HG02642 (cell line): ENCODE measurements around the gene CHN2.

ENCODE experiments used
- ATAC-seq: cut with Tn5 transposase; IDR thresholded peaks from one replicate; pipeline ENCODE4 v1.9.1; 2021; ENCODE audit warnings: mild to moderate bottlenecking; ENCODE audit not compliant: unreplicated experiment, poor library complexity

Gene CHN2

DNA sequence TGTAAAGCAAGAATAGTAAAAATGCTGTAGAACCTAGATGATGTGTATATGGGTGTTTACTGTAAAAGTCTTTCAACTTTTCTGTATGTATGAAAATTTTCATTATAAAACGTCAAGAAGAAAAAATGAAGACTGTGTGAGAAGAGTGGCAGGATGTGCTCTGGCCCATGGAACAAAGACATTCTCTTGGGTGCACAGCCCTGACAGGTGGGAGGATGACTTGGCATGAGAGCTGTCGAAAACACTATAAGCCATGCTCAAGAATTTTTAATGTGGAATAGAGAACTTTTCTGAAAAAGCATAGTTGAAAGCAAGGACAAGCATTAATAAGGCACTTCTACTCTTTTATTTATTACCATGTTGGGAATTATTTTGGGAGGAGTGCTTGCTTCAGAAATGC is 185.0 kb downstream of the CHN2 start:
- no peak for ATAC-seq

DNA sequence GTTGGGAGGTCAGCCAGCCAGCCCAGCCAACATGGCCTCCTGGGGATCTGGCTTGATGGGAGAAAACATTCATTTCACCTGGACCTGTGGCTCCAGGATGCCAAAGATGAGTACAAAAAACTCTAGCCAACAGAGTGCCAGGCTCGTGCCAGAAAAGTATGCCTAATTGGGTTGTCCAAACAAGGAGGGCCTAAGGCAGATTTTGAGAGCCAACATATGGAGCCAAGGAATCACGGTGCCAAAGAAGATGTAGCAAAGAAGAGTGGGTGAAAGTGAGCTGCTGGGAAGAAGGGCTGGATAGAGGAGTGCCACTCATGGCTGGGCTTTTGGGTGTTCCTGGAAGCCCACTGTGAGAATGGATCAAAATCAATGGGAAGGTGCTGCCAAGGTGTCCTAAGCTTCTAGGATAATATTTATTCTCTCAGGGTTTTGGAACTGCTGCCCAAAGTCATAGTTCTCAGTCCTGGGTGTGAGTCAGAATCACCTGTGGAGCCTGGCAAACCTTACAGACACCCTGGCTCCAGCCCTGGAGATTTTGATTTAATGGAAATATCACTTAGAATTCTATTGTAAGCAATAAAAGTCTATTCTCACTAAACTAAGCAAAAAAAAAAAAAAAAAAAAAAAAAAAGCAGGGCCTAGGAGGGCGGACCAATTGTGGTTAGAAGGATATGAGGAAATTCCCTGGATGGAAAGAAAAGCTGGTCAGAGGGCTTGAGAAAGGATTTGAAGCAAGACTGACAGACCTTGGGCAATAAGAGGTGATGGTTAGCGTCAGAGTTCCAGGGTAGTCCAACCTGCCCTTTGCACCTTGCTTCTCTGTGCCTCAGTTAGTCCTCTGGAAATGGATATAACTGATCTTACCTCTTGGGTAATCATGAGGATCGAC is 186.9 kb downstream of the CHN2 start:
- no peak for ATAC-seq

DNA sequence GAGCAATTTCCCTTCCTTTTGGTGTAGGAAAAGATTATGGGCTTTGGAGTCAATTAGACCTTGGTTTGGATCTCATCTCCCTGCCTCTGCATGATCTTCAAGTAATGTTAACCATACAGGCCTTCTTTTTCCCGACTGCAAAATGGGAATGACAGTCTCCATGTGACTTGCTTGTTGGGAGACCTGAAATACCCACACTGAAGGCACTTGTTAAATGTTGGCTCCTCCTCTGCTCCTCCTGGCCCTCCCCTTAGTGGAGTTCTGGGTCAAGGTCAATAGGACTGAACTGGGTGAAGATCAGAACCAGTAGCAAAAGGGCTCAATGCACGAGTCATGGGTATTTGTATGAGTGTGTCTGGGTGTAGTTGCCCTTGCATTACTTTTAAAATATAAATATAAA is 189.7 kb downstream of the CHN2 start:
- no peak for ATAC-seq

DNA sequence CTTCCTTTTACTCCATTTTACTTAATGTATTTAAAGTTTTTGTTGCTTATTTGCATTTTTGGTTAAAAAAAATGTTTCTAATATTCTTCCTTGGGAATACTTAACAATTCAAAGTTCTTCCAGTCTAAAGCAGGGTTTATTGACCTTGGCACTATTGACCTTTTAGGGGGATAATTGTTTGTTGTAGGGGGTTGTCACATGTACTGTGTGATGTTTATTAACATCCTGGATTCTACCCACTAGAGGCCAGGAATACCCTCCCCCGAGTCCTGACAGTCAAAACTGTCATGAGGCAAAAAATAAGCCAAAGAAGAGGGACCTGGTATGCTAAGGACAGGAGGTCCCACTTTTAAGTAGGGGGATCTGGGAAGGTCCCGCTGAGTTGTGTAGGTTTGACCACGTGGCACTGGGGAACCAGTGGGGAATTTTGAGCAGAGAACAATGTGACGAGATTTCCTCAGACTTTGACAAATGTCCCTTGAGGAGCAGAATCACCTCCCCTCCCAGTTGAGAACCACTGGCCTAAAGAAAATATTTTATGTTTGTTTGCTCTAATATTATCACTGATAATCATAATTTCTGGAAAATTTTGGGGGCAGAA is 190.7 kb downstream of the CHN2 start:
- ATAC-seq: no peak

DNA sequence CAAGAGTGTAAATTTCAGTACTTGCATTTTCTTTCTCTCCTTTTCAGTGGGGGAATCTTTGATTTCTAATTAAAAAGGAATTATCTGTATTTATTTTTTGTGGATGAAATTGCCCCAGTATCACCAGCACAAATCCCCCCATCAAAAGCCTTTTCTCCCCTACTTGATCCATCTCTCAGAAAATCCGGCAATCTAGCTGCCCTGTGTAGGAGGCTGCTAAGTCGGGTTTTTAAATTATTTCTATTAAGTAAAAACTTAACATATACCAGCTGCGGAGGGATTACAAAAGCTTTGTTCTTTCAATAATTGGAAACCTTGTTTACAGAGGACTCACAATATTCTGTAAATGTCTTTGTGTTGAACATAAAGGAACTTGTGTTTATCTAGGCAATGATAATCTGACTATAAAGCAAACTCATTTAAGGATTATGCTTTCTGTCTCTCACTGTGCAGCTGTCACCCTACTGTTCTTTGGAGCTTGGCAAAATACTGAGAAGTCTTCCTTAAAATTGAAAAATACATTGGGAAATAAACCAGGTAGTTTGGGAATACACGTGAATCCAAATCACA is 191.7 kb downstream of the CHN2 start:
- ATAC-seq: no peak

DNA sequence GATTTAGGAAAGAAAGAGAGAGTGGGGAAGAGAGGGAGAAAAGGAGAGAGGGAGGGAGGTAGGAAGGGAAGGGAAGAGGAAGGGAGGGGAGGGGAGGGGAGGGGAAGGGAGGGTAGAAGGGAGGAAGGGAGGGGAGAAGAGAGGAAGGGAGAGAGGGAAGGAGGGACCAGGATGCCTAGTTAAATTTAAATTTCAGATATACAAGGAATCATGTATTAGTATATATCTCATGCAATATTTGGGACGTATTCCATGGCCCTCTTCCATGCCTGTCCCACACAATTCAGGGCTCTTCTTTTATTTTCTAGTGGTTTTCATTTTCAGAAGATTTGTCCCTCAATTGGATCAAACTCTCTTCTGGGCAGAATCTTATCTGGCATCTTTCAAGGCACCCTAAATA is 196.7 kb downstream of the CHN2 start:
- ATAC-seq: no peak

DNA sequence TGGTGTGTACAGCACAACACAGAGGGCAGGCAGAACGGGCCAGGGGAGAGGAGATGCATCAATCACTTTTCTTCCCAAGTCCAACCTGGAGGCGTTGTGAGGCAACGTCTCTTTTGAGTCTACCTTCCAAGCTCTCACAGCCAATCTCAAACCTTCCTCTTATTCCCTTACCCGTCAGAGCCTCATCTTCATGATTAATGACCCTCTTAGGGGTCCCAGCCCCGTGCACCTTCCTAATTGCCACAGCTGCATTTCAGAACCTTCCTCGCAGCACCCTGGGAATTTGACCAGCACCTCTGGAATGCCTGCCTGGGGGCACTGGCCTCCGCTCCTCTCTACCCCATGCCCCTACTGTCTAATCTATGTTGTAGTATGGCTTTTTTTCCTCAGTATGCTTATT is 199.7 kb downstream of the CHN2 start:
- no peak for ATAC-seq

DNA sequence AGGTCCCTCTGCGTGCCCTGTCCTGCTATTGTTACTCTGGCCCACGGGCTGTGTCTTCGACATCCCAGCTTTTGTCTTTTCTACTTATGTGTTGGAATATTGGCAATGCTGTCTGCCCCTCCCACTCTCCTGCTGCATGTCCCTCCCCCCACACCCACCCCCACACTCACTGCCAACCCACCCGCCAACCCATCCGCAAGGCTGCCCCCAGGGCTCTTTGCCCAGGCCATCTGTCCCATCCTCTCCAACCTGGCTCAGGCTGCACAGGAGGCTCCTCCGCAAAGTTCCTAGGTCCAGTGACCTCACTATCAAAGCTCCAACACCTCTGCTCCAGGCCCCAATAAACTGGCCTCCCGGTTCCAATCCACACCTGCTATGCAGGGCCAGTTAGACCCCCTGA is 202.0 kb downstream of the CHN2 start:
- no peak for ATAC-seq

DNA sequence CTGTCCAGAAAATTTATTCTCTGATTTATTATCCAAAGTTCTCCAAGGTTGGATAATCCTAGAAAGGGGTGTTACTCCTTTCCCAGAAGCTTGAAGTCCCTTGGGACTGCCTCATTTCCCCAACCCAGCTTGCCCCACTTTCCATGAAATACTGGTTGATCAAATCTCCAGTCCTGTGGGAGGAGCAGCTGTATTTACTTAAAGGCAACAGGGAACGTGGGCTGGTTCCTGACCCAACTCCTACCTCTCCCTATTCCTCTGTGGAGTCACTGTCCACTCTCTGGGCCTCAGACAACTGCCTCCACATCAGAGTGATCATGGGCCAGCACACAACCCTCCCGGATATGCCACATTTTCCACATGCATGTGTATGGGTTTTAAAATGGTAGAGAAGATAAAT is 202.8 kb downstream of the CHN2 start:
- no peak for ATAC-seq

DNA sequence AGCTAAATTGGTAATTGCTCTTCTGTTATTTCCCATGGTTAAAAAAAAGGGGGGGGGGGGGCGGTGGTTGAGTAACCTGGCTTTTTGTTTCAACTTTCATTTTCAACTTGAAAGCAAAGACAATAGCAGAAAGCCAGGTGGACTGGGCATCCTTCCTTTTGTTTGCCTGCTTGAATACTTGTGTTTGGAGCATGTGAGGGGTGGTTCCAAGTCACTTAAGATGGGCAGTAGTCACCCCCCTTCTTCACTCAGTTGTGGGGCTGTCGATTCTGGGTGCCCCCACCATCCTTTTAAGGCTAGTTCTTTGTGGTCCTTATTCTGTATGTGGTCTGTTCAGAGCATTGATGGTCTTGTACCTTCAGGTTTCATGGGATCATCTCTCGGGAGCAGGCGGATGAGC is 203.4 kb downstream of the CHN2 start:
- ATAC-seq: no peak

DNA sequence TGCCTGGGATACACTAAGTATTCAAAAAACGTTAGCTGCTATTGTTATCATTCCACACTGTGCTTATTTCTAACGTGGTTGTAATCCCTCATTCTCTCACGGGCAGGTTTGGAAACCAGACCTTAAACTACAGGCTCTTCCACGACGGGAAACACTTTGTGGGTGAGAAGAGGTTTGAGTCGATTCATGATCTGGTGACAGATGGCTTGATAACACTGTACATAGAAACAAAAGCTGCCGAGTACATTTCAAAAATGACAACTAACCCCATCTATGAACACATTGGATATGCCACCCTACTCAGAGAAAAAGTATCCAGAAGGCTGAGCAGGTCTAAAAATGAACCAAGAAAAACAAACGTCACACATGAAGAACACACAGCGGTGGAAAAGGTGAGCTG is 205.9 kb downstream of the CHN2 start:
- ATAC-seq: no peak

DNA sequence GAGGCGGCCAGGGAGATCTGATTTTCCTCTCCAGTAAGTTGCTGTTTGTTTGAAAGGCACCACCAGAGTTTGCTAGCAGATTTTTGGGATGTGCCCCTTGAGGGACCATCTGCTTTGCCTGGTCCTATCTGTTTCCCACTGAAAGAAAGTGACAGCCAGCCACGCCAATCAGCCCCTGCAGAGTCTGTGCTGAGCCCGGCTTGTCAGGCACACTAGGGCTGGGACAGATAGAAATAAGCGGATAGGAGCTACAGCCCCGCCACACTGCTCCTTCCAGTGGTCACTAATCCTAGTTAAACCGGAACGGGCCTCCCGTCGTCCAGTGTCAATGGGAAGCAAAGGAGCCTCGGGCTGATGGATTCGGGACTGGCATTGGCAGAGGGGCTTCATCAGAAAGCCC is 207.2 kb downstream of the CHN2 start:
- no peak for ATAC-seq

DNA sequence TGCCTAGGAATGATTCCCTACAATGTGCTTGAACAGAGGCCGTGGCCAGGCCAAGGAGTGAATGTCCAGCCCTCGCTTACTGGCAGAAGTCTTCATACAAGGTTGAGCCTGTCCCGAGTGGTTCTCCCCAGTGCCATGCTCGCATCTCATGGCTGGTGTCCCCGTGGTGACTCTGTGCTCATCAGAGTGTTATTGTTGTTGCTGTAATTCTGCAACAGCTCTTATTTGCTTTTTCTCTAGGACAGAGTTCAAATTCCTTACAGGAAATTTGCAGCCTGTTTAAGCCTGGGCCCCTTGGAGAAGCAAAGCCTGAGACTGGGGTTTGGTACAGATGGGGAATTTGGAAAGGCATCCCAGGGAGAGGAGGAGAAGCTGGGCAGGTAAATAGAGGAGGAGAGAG is 211.3 kb downstream of the CHN2 start:
- ATAC-seq: no peak

DNA sequence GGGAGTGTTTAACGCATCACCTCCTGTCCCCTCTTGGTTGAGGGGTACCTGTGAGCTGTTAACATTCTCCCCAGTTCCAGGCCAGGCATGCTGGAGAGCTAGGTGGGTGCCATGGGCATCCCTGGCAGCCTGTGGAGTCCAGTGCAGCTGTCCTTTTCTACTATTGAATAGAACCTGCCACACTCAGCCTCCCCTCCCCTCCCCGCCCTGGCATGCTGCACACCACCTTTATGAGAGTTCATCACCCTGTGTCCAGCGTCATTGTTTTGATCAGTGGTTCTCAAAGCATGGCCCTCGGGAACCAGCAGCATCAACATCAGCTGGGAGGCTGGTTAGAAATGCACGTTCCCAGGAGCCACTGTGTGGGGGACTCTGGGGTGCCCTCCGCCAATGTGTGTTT is 211.8 kb downstream of the CHN2 start:
- no peak for ATAC-seq

DNA sequence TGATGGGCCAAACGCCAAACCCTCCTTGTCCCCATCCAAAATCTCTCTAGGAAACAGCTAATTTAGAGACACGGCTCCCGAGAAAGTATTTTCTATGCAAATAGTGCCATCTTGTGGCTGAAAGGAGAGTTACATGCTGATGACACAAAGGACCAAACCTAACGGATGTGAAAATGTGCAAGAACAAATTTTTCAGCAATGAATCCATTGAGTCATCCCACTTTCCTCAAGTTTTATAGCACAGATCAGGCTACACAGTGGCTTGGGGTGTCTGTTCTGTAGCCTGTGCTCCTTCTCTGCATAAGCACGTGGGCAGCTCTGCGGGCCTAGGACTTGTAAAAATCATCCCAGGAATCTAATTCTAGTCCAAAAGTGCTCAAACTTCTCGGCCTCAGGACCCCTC is 214.3 kb downstream of the CHN2 start:
- no peak for ATAC-seq

DNA sequence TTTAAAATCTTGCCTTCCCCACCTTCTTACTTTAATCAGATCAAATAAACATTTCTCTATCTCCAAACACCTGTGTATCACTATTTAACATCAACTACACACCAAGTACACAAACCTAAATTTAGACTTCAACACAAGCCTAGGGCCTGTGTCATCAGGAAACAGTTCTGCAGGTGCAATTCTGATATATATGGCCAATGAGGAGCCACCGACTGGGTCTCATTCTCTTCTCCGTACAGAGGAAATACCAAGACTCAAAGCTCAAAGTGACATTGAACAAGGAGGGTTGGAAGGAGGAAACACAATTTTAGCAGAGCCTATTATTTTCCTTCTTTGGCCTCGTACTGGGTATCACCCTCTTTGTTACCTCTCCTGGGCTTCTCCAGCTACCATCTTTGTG is 216.4 kb downstream of the CHN2 start:
- ATAC-seq: no peak

DNA sequence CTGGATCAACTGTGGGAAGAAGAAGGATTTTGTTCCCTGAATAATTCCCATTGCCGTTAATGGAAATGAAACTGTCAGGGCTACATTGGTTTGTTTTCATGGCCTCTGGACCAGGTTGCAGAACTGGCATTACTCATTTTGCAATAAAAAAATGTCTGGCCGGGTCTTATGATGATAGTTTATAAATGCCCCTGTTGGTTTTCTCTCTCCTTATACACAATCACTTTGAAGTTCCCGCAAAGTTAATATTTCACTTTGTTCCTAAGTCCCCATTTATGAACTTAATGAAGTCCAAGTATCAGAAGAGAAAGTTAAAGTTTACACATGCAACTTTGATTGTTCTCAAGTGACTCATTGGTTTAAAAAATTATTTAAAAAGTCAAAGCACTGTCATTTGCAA is 218.3 kb downstream of the CHN2 start:
- no peak for ATAC-seq

DNA sequence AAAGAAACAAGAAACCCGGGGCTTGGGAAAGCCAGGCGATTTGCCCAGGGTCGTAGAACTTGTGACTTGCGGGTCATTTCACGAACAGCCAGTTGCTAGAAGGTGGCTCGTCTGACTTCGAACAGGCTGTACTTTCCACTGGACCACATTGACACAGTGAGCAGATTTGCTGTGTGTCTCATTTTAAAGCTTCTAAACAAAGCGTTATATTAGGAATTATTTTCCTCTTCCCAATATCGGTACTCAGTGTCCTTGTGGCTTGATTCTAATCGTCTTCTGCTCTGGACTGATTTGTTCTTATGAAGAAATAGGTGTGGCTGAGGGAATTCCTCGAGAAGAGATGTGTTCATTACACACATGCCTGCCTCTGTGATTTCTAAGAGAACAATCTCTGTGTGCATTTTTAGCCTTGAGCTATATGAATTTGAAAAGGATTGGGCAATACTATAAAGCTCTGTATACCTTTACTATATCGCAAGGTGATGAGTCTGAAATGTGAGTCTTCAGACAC is 219.1 kb downstream of the CHN2 start:
- no peak for ATAC-seq

DNA sequence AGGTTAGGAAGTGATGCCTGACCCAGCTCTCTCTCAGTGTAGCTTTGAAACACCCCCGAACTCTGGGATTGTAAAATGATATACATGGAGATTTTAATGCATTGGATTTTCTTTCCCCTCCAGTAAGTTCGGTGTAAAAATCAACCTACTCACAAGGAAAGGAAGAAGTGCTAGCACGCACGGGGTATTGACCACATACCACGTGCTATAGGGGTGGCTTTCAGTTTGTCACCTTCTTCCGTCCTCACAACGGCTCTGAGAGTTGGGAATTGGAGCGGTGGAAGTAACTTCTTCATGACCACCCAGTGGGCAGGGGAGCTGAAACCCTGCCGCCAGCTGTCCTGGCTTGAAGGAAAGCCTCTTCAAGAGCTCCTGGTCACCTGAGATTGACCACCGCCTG is 219.6 kb downstream of the CHN2 start:
- ATAC-seq: no peak

DNA sequence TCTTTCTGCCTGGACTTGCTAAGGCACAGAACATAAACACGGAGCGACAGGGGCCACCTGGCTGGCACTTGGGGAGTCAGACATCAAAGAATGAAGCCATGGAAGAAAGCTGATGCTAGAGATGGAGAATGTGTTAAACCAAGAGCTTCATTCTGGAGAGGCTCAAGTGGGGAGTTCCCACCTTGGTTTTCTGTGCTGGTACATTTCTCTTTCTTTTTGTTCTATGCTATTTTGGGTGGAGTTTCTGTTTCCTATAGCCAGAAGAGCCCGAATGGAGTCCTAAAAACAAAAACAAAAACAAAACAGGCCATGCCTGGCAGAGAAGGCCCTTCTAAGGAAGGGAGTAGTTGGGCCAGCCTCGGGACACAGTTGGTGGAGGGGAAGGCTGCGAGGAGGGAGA is 220.6 kb downstream of the CHN2 start:
- no peak for ATAC-seq

DNA sequence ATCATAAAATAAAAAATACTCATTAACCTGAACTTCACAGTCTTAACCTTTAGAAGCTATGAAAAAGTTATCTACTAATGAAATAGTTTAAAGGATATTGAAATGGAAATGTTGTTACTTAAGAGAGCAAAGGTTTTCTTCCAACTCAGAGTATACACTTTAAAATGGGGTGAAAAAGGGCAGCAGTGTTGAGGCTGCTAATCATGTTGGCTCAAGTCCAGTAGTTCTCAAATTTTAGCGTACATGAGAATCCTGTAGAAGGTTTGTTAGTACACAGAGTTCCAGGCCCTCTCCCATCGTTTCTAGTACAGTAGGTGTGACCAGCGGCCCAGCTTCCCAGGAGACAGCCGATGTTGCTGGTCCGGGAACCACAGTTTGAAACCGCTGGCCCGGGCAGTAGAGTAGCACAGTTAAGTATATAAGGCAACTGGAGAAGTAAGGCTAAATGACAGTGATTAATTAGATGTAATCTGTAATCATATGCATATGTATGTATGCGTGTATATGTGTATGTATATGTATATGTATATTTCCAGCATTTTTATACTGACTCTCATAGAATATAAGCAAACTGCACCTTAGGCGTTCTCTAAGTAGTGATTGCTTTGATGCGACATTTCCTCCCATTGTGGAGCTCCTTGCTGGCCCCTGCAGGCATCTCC is 221.8 kb downstream of the CHN2 start:
- ATAC-seq: no peak
